Astrocyte (in vitro differentiated cells and primary cell): Measurements from ENCODE around the gene GPRC5B. TPM values are rescaled to one million over a fixed set of nuclear protein-coding genes. Genes with fewer than 3 reads are reported as not detected.
A peak's percentile ranks its signal among the peaks of the same experiment; 100 is the strongest.

Experiments used
- DNase-seq: peaks from one replicate; pipeline ENCODE4 v3.0.0-alpha.2; 2010; ENCODE audit warnings: low read depth
- FAIRE-seq: peaks from 2 replicates; lab custom pipeline; 2011; peaks lifted over from hg19 to GRCh38; lab: Jason Lieb, UNC
- H2AFZ ChIP-seq: 2 replicates; pipeline ENCODE4 v1.6.0; 2012; ENCODE audit warnings: low read depth, low read length, inconsistent platforms
- H3K27ac ChIP-seq: 2 replicates; pipeline ENCODE4 v1.5.1; 2011; ENCODE audit warnings: low read depth, low read length, inconsistent platforms
- H3K27me3 ChIP-seq: 2 replicates; pipeline ENCODE4 v1.6.0; 2011; ENCODE audit warnings: low read length, inconsistent platforms; ENCODE audit not compliant: insufficient read depth
- H3K36me3 ChIP-seq: 2 replicates; pipeline ENCODE4 v1.5.1; 2011; ENCODE audit warnings: low read length, inconsistent platforms; ENCODE audit not compliant: insufficient read depth
- H3K4me1 ChIP-seq: 2 replicates; pipeline ENCODE4 v1.5.1; 2011; ENCODE audit warnings: low read length, inconsistent platforms; ENCODE audit not compliant: insufficient read depth
- H3K4me2 ChIP-seq: 2 replicates; pipeline ENCODE4 v1.6.0; 2012; ENCODE audit warnings: low read length, inconsistent platforms
- H3K4me3 ChIP-seq: 2 replicates; pipeline ENCODE4 v1.5.1; 2011; ENCODE audit warnings: low read depth, mild to moderate bottlenecking, low read length, inconsistent platforms; ENCODE audit not compliant: insufficient read depth
- H3K79me2 ChIP-seq: 2 replicates; pipeline ENCODE4 v1.6.0; 2012; ENCODE audit warnings: mild to moderate bottlenecking, low read length, inconsistent platforms; ENCODE audit not compliant: insufficient read depth
- H3K9ac ChIP-seq: 2 replicates; pipeline ENCODE4 v1.6.0; 2012; ENCODE audit warnings: mild to moderate bottlenecking, low read length, inconsistent platforms
- H3K9me3 ChIP-seq: 2 replicates; pipeline ENCODE4 v1.5.1; 2012; ENCODE audit warnings: low read depth, mild to moderate bottlenecking, low read length, inconsistent platforms; ENCODE audit not compliant: insufficient read depth
- H4K20me1 ChIP-seq: 2 replicates; pipeline ENCODE4 v1.6.0; 2012; ENCODE audit warnings: low read length, inconsistent platforms; ENCODE audit not compliant: insufficient read depth
- H3K27ac Mint-ChIP-seq: one replicate; pipeline ENCODE4 v1.8.0; 2021; ENCODE audit warnings: mild to moderate bottlenecking, mixed read lengths; ENCODE audit not compliant: unreplicated experiment
- H3K27me3 Mint-ChIP-seq: one replicate; pipeline ENCODE4 v1.8.0; 2021; ENCODE audit warnings: low read depth, mixed read lengths; ENCODE audit not compliant: unreplicated experiment
- H3K36me3 Mint-ChIP-seq: one replicate; pipeline ENCODE4 v1.8.0; 2021; ENCODE audit warnings: low read depth, mixed read lengths; ENCODE audit not compliant: unreplicated experiment
- H3K4me1 Mint-ChIP-seq: one replicate; pipeline ENCODE4 v1.8.0; 2021; ENCODE audit warnings: low read depth, mixed read lengths; ENCODE audit not compliant: unreplicated experiment
- H3K4me3 Mint-ChIP-seq: one replicate; pipeline ENCODE4 v1.8.0; 2021; ENCODE audit warnings: mild to moderate bottlenecking, moderate library complexity, mixed read lengths; ENCODE audit not compliant: unreplicated experiment
- H3K9me3 Mint-ChIP-seq: one replicate; pipeline ENCODE4 v1.8.0; 2021; ENCODE audit warnings: mild to moderate bottlenecking, mixed read lengths; ENCODE audit not compliant: unreplicated experiment
- CTCF ChIP-seq: IDR thresholded peaks from 2 replicates; pipeline ENCODE4 v1.5.1; 2011; ENCODE audit warnings: low read depth, mild to moderate bottlenecking, inconsistent platforms, low read length, moderate library complexity; ENCODE audit not compliant: insufficient read depth
- EZH2 ChIP-seq: IDR thresholded peaks from 2 replicates; pipeline ENCODE4 v1.6.1; 2012; ENCODE audit warnings: mild to moderate bottlenecking, low read length, inconsistent platforms; ENCODE audit not compliant: insufficient read depth
- total RNA-seq: library from RNA; stranded (reverse); gene quantifications from 2 replicates; pipeline ENCODE4 v1.2.1, GENCODE V29; 2021

The GPRC5B gene
- total RNA-seq, 1 donor from 2014 or later: 9.3 TPM

- Histone ChIP-seq H3K4me3 (no peak overlapping the region), H2AFZ (no peak overlapping the region), H3K36me3 (no peaks in the 10 kb centered on the region), H3K27me3 (no peaks in the 10 kb centered on the region), H3K9me3 (no peaks in the 10 kb centered on the region), H3K4me2 (no peak overlapping the region), H3K79me2 (no peaks in the 10 kb centered on the region), H3K4me1 (peaks cover 3% of the 10 kb centered on the region), H3K9ac (no peak overlapping the region), H3K27ac (no peak overlapping the region), H4K20me1 (no peaks in the 10 kb centered on the region)
- Mint-ChIP-seq H3K27me3 (peaks cover 22% of the 10 kb centered on the region), H3K9me3 (no peaks in the 10 kb centered on the region), H3K4me1 (peaks cover 6% of the 10 kb centered on the region), H3K36me3 (peaks cover 2% of the 10 kb centered on the region), H3K27ac (no peak overlapping the region), H3K4me3 (no peak overlapping the region)
- TF ChIP-seq CTCF (no peak), EZH2 (no peak)
- no peak for FAIRE-seq
- no peak for DNase-seq
These were observed 24.3 kb upstream of the GPRC5B start for GRCh38 chr16:19908921-19909320.

- no peaks in the 10 kb centered on the region for H3K79me2 ChIP-seq
- no peak overlapping the region for H3K4me3 ChIP-seq
- H3K4me2 ChIP-seq: peak overlapping the region; percentile 65
- H3K27ac Mint-ChIP-seq: no peak overlapping the region
- no peak overlapping the region for H3K4me3 Mint-ChIP-seq
- no peaks in the 10 kb centered on the region for H4K20me1 ChIP-seq
- DNase-seq: peak; percentile 30
- H3K27me3 ChIP-seq: no peaks in the 10 kb centered on the region
- peaks cover 22% of the 10 kb centered on the region for H3K27me3 Mint-ChIP-seq
- no peaks in the 10 kb centered on the region for H3K36me3 ChIP-seq
- no peak overlapping the region for H3K27ac ChIP-seq
- H2AFZ ChIP-seq: peak overlapping the region; percentile 43
- H3K9me3 ChIP-seq: no peaks in the 10 kb centered on the region
- H3K36me3 Mint-ChIP-seq: no peaks in the 10 kb centered on the region
- no peak for FAIRE-seq
- H3K9me3 Mint-ChIP-seq: no peaks in the 10 kb centered on the region
- TF ChIP-seq EZH2 (no peak), CTCF (peak; percentile 94)
- H3K9ac ChIP-seq: no peak overlapping the region
- peaks cover 3% of the 10 kb centered on the region for H3K4me1 ChIP-seq
- H3K4me1 Mint-ChIP-seq: no peaks in the 10 kb centered on the region
These were observed 22.7 kb upstream of the GPRC5B start for GRCh38 chr16:19907161-19907992.

- H3K9ac ChIP-seq: no peak overlapping the region
- no peaks in the 10 kb centered on the region for H3K36me3 ChIP-seq
- H2AFZ ChIP-seq: no peak overlapping the region
- no peak overlapping the region for H3K27ac Mint-ChIP-seq
- no peak for DNase-seq
- TF ChIP-seq CTCF: no peak
- TF ChIP-seq EZH2: no peak
- H3K9me3 ChIP-seq: no peaks in the 10 kb centered on the region
- no peak for FAIRE-seq
- no peaks in the 10 kb centered on the region for H3K27me3 ChIP-seq
- H3K4me3 Mint-ChIP-seq: no peak overlapping the region
- no peaks in the 10 kb centered on the region for H3K79me2 ChIP-seq
- H4K20me1 ChIP-seq: no peaks in the 10 kb centered on the region
- no peak overlapping the region for H3K4me3 ChIP-seq
- no peak overlapping the region for H3K27ac ChIP-seq
- H3K4me1 ChIP-seq: no peaks in the 10 kb centered on the region
- H3K4me1 Mint-ChIP-seq: no peaks in the 10 kb centered on the region
- H3K36me3 Mint-ChIP-seq: no peaks in the 10 kb centered on the region
- H3K4me2 ChIP-seq: no peak overlapping the region
- no peaks in the 10 kb centered on the region for H3K9me3 Mint-ChIP-seq
- H3K27me3 Mint-ChIP-seq: peaks cover 22% of the 10 kb centered on the region
These were observed 16.5 kb upstream of the GPRC5B start for GRCh38 chr16:19901164-19901563.
